ENCODE results near the gene APOL3.

DNA sequence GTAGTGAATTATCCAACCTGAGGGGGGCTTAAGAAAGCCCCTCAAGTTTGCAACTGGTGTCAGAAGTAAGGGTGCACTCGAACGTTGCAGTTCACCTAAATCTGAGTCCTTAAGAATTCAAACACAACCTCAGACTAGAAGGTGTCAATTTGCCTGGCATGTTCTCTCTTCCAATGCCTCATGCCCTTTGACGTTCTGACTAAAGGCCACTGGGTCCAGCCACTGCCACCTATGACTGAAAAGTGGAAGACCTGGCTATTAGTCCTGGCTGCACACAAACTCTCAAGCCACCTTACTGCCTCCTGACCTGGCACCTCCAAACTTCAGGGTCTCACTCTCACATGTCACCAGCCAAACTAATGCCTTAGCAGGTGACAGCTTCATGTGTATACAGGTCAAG, 33.0 kb upstream of the APOL3 start:
- TF ChIP-seq CTCF (conservative IDR thresholded peaks at IDR 0.05; ENCODE audit: low read length) (no peak), EZH2phosphoT487 (IDR thresholded peaks at IDR 0.05; ENCODE audit: borderline replicate concordance) (no peak)
